CD4-positive, alpha-beta T cell treated with Interferon alpha-2 for 1 hour (primary cell): ENCODE results near the gene CYB561.
"Not testable (repeated sequence)": the region's sequence is repeated elsewhere in the genome, so short reads cannot be mapped to it uniquely, and the experiment has no call there.

ENCODE experiments used
- DNase-seq, 2 donors: peaks; one replicate each; pipeline ENCODE4 v3.0.0-alpha.2; 2020 to 2022

CYB561 gene

DNA sequence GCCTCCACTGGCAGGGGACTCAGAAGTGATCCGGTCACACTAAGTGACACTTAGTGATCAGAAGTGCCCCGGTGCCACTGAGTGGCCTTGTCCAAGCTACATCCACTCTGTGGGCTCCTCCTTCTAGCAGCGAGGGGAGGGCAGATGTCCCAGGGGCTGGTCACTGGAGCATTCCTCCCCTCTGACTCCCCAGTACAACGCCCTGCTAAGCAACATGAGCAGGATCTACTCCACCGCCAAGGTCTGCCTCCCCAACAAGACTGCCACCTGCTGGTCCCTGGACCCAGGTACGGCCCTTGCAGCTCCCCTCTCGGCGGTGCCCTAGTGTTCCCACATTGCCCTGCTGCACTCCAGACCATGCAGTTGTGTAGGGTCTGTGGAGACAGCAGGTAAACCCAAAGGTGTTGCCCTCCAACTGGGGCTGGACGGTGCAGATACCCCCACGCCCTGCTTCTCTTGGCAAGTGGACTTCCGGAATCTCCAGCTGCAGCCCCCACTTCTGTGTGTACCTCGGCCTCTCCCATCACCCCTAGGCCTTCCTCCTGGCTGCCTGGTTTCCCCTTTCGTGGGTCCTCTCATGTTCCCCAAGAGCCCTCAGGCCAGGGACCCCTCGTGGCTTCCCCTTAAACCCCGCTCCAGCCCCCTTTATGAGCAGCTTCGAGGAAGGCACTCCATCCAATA is 32.8 kb upstream of the CYB561 start:
- peak; percentile 74 to 84 for DNase-seq

DNA sequence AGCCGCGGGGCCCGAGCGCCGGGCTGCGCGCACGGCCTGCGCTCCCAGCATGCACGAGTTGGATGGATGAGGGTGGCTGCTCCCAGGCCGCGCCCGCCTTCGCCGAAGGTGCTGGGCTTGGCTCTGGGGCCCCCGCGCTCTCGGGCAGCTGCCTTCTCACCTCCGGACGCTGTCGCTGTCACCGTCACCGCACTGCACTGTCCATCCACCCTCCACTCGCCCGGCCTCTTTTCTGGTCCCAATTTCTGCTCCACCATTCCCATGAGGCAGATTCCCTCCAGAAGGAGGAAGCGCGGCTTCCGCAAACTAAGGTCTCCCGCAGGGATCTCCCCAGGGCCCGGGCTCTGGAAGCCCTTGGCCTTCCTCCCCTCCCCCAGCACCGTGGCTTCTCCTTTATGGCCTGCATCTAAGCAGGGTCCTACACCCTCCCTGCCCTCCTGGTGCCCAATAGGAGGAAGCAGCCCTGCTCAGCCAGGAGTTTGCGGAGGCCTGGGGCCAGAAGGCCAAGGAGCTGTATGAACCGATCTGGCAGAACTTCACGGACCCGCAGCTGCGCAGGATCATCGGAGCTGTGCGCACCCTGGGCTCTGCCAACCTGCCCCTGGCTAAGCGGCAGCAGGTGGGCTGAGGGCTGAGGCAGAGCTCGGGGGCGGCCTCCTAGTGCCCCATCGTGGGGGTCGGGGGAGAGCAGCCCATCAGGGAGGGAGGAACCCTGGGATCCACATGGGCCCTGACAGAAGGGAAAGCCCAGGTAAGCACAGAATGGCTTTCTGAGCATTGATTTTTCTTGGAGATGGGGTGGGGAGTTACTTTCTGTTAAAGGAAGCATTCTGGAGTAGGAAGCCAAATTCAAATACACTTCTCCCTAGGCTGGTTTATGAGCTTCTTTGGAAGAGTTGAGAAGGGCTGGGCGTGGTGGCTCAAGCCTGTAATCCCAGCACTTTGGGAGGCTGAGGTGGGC is 31.7 kb upstream of the CYB561 start:
- no peak for DNase-seq

DNA sequence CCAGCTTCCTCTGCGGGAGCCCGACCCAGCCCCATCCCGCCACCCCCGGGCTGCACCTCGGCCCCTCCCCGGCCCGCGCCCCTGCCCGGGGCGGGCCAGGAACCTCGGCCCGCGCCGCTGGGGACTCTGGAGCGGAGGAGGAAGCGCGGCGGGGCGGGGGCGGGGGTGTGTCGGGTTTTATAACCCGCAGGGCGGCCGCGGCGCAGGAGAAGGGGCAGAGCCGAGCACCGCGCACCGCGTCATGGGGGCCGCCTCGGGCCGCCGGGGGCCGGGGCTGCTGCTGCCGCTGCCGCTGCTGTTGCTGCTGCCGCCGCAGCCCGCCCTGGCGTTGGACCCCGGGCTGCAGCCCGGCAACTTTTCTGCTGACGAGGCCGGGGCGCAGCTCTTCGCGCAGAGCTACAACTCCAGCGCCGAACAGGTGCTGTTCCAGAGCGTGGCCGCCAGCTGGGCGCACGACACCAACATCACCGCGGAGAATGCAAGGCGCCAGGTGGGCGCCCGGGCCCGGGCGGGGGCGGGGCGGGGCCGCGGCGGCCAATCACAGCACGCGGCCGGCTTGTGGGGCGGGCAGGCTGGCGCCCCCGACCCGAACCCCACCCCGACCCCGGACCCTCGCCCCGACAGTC is 30.9 kb upstream of the CYB561 start, which contains the start of gene ACE:
TSS of gene ACE (plus strand) at position 208 of the 626 bp plus-strand sequence. CDS start at position 242, 34 bp downstream.
- peak in 1 of 2 donors; percentile 54 for DNase-seq

DNA sequence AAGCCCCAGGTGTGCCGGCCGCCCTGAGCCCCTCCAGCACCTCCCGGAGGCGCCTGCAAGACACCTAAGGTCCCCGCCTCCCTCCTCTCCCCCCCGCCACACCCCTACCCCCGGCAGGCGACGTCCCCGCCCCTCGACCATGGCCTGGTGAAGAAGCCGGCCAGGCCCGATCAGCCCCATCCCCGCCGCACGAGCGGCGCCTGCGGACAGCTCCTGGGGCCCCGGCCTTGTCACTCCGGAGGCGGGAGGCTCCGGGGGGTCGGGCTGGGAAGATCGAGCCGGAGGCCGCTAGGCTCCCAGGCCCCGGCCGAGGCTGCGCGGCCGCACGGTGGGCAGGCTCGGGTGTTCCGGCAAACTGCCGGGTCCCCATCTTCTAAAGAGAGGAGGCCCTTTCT is 30.4 kb upstream of the CYB561 start:
- DNase-seq = peak in 1 of 2 donors; percentile 28

DNA sequence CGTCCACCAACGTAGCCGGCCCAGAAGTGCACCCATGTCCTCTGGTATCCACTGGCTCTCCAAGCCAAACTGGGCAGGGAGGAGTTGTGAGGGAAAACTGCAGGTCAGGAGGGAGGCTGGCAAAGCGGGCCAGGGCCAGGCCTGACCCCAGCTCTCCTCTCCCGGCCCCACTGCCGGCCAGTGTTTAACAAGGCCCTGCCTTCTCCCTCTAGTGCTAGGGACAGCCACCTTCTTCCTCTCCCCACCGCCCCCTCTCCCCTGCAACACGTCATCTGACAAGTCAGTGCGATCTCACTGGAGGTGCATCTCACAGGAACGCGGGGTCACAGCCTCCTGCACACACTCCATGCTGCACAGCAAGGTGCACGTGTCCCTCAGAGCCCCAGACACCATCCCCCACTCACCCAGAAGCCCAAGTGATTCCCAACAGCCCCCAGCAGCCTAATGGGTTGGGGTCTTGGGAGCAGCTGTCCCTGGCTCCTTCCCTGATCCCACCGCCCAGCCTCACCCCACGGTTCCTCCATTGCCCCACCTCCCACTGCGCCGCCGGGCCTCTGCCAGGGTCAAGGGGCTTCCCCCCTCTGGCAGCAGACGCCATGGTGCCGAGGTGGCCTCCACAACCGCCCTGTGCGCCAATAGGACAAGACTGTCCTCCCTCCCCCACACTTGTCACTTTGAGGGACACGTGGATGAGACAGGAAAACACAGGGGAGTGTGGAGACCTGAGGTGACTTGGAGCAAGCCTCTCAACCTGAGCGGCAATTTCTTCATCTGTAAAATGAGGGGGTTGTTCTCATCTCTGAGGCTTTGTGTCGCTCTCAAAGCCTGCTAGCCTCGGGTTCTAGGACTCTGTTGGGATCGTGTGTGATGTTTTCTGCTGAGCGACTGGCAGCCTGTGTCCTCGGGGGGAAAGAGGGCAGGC is 29.6 kb upstream of the CYB561 start:
- DNase-seq = no peak

DNA sequence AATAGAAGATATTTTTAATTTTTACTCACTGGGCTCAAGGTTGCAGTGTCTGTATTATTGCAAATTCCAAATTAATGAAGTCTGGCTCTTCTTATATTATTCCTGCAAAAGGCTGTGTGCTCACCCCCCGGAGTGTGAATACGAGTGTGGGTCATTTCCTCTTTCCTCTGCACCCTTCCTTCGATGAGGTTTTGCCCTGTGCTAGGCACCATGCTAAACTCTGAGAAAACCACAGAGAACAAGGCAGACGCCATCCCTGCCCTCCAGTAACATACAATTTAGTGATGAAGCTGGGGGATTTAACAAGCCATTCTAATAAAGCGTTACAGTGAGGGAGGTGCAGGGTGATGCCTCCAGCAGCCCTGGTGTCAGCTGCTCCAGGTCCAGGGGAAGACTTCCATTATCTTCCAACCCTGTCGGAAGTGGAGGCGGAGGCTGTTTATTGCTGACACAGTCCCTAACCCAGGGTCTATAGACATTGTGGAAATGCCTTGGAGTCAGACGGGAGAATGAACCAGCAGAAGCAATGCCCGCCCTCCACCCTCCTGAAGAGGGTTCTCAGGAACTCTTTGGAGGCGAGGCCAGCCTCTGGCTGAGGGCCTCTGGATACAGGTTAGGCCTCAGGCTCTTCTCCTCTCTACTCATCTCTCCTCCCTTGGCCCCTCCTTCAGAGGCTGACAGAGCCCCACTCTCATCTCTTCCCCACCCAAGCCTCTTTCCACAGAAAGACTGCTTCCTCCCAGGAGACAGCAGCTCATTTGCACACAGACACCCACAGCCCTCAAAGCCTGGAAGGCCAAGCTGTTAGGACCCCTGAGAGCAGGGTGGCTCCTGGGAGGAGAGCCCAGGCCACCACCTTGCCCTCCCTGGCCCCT is 28.7 kb upstream of the CYB561 start:
- DNase-seq = no peak

DNA sequence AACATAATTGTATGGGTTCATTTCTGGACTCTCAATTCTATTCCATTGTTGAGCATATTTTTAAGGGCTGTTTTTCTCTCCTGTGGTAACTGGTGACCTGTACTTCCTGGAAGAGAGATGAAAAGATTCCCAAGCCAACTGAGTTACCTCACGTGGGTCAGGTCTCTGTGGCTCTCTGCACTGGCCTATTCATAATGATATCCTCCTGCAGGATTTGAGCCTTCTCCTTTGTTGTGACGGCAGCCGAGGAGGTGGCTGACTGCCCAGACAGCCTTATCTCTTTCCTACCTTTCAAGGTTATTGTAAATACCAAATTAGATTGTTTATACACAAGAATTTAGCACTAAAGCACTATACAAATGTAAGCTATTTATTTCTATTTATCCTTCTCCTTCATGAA is 28.1 kb upstream of the CYB561 start:
- no peak for DNase-seq

DNA sequence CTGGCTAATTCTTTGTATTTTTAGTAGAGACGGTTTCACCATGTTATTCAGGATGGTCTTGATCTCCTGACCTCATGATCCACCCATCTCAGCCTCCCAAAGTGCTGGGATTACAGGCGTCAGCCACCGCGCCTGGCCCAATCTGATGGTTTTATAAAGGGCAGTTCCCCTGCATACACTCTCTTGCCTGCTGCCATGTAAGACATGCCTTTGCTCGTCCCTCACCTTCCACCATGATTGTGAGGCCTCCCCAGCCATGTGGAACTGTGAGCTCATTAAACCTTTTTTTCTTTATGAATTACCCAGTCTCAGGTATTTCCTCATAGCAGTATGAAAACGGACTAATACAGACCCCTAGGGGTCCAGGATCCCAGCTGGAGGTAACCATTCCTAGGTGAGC is 22.0 kb upstream of the CYB561 start:
- not testable (repeated sequence) for DNase-seq

DNA sequence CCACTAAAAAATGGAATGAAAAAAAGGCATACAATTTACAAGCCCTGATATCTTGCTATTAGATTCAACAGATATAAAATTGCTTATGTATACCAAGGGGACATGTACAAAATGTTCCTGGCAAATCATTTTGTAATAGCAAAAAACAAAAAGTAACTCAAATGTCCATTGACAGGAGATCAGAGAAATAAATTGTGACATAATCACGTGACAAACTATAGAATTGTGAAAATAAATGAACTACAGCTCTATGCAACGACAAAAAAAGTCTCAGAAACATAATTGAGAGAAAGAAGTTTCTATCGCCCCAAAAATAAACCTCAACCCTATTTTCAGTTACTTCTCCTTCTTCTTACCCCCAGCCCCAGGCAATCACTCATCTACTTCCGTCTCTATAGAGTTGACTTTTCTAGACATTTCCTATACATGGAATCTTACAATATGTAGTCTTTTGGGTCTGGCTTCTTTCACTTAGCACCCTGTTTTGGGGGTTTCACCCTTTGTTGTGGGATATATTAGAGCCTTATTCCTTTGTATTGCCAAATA is 18.7 kb upstream of the CYB561 start:
- no peak for DNase-seq

DNA sequence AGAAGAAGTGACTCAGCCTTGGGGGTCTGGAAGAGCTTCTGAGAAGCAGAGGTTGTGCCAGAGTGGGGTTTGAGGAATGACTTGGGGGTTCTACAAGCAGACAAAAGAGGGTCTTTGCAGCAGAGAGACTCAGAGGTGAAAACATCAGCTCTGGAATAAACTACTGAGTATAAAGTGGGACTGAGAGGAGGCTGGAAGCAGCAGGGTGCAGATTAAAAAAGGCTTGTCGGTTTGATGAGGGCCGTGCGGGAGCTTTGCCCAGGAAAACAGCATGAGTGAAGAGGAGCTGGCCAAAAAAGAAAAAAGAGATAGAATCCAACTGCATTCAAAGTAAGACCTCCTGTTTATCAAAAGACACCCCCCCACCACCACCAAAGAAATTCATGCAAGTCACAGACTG is 17.7 kb upstream of the CYB561 start:
- no peak for DNase-seq

DNA sequence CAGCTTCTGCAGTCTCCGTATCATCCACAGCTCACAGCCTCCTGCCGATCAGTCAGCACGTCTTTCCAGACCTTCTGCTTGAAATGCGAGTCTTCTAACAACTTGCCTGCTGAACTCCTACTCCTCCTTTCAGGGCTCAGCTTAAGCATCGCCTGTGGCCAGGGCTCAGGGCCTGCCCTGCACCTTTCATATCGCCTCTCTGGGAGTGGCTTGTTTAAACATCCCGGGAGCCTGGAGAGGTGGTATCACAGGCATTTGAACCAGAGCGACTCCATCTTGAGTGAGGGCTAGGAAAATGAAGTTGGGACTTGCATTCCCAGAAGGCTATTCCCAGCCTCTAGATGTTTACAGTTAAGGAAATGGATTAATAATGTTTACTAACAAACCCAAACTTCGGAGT is 13.9 kb upstream of the CYB561 start:
- no peak for DNase-seq

DNA sequence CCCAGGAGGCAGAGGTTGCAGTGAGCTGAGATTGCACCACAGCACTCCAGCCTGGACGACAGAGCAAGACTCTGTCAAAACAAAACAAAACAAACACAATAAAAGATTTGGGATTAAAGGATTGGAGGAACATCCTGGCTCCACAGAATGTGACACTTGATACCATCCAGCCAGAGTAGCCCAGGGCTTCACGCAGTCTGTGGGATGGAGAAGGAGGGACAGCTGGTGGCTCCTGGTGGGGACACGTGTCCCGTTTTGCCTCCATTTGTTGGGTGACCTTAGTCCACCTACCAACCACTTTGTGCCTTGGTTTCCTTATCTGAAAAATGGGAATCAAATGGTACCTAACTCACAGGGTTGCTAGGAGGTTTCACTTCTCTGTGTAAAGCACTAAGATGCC is 12.4 kb upstream of the CYB561 start:
- no peak for DNase-seq

DNA sequence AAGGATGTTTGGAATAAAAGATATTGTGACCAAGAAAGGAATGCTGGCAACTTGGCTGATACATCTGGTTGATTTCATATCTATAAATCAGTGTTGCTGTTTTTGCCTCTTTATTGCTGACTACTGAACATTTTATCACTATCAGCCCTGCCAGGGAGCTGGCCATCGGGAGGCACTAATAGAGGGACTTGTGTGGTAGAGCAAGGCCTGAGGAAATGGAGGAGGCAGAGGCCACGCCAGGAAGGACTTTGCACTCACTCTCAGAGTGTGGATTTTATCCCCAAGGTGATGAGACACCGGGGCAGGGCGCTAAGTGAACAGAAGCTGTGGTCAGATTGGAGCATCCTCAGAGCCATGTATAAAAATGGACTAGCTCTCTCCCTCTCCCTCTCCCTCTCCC is 9.3 kb upstream of the CYB561 start:
- DNase-seq = no peak

DNA sequence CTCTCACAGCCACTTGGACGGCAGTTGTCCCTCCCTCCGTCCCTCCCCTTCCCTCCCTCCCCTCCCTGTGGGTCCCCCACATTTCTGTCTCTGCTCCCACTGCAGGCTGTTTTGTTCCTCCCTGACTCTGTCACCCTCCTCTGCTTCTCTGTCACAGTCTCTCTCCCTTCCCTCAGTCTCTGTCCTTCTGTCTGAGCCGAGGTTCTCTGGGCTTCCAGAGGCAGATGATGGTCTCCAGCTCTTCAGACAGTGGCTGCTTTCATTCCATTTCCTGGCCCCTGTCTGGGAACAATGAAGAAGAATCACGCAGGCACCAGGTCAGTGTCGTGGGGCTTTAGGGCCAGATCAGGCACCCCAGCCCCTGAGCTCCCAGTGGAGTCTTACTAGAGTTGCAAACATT is 8.8 kb upstream of the CYB561 start:
- DNase-seq = no peak

DNA sequence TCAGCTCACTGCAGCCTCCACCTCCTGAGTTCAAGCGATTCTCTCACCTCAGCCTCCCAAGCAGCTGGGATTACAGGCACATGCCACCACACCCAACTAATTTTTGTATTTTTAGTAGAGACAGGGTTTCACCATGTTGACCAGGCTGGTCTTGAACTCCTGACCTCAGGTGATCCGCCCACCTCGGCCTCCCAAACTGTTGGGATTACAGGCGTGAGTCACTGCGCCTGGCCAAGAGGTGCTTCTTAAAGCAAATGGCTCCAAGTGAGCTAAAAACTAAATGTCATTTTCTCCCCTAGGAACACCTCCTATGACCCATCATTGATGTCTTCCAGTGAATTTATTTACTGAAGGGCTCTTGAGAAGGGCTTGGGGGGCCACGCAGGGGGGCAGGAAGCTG is 8.3 kb upstream of the CYB561 start:
- not testable (repeated sequence) for DNase-seq

DNA sequence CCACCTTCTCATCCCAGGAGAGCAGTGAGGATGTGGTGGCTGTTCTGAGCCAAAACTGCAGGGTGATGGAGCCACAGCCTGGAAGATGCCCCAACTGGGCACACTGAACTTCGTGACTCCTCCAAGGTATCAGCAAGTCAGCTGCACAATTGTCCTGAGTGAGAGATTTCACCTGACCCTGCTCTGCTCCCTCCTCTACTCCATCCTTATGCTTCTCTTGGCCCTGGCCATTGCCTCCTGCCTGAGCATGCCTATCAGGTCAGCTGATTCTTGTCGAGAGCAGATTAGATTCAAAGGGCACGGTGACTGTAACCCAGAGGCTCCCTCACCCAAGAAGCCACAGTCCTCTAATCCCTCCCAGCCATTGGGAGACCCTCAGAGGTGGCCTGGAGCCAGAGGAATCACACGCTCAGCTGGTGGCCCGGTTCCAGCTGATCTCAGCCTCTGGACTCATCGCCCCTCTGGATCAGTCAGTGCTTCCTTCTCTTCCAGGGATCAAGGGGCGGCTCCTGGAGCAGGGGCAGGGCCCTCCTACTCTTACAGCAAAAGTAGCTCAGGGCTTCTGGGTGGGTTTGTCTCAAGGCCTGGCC is 7.0 kb upstream of the CYB561 start:
- no peak for DNase-seq

DNA sequence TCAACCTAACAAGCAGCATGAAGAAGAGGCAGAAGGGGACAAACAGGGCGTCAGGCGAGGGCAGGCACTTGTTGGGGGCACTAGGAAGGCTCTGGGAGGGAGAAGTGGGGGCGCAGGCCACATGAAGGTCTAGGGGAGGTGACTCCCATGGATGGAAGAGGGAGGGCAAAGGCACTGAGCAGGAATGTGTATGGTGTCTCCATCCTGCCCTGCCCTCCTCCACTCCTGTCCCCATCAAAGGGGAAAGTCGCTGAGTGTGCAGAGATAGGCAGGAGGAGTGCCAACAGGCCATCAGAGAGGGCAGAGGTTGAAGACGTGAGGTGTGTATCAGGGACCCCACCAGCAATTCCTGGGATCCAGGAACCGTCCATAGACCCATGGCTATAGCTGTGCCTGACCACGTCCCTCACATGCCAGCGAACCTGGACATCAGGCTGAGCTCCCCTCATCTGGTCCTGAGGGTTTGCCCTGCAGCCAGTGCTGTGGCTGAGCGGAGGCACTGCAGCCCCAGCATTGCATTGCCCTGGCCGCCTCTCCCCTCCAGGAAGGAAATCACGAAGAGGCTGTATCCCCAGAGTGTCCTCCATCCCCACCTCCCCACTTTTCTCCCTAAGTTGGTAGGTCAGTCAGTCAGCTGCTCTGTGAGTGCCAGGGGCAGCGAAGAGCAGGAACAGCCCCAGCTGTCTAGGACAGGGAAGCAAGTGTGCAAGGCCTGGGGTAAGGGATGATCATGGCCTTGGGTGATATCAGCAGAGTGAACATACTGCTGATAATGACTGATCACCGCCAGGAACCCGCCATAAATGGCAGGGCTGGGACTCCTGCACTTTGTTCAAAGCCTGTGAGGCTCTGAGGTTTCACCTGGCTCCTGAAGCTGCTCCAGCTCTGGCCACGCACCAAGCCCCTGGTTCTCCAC is 6.2 kb upstream of the CYB561 start:
- no peak for DNase-seq

DNA sequence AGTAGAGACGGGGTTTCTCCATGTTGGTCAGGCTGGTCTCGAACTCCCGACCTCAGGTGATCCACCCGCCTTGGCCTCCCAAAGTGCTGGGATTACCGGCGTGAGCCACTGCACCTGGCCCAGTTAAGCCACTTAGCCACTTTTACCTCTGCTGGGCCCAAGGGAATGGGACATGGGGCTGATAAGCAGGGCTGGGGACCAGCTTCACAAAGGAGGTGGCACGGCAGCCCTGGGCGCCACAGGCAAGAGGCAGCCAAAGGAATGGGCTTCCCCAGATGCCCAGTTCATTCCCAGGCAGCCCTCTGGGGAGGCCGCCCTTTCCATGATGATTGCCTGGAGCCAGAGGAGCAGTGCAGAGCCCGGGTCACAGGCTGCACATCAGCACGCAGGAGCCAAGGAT is 5.0 kb upstream of the CYB561 start:
- DNase-seq = no peak

DNA sequence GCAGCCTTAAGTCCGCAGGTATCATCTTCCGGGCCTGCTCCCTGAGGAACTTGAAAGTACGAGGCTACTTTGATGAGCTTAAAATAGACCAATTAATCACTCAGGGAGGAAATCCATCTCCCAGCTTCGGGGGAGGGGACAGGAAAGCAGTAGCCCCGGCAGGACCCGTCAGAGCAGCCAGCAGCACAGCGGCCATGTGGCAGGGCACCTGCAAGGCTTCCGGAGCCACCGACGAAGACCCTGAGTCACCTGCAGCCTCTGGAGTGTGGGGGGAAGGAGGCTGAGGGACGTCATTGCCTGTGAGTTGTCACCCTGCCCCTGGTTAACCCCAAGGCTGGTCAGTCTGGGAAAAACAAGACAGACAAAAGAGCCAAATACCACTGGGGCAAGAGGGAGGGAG is 4.4 kb upstream of the CYB561 start:
- no peak for DNase-seq

DNA sequence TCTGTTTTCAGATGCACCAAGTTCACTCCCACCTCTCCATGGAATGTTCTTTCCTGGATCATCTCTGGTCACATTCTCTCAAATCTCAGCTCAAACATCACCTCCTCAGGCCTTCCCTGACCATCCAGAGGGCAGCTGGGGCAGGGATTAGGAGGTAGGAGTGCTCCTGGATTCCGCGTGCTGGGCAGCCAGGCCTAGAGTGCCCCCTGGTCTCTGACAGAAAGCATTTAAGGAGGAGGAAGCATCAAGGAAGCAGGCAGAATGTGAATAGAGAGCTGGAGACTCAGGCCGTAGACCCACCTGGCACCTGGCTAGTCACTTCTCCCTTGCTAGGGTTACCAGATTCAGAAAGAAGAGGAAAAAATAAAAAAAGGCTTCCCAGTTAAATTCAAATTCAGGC is 2.5 kb upstream of the CYB561 start:
- no peak for DNase-seq
